H1 (cell line): ENCODE results near the gene CLCNKB.
"Not testable (repeated sequence)": the region's sequence is repeated elsewhere in the genome, so short reads cannot be mapped to it uniquely, and the experiment has no call there.

Experiments used
- CBX5 ChIP-seq: fragments of 300-800, 300-1000 bp; sonication (generic); IDR thresholded peaks from 2 replicates; pipeline ENCODE4 v1.7.1; 2016; ENCODE audit warnings: antibody characterized with exemption, low read length, low read depth
- CHD1 ChIP-seq: IDR thresholded peaks from 2 replicates; pipeline ENCODE4 v1.6.1; 2012; ENCODE audit warnings: low read depth, low read length, improper control_type of control experiment
- CHD2 ChIP-seq: IDR thresholded peaks from 2 replicates; pipeline ENCODE4 v1.6.1; 2012; ENCODE audit warnings: low read length, improper control_type of control experiment
- EZH2 ChIP-seq: fragments of 200-600 bp; sonication (generic); IDR thresholded peaks from 2 replicates; pipeline ENCODE4 v1.7.1; 2012; ENCODE audit warnings: low read depth, mild to moderate bottlenecking, moderate library complexity, low read length, inconsistent platforms; ENCODE audit not compliant: severe bottlenecking
- FOSL1 ChIP-seq: IDR thresholded peaks from 2 replicates; pipeline ENCODE4 v1.6.1; 2011; ENCODE audit warnings: mild to moderate bottlenecking, low read depth, low read length, moderate library complexity; ENCODE audit not compliant: insufficient read depth
- HDAC6 ChIP-seq: IDR thresholded peaks from one replicate; pipeline ENCODE4 v1.7.1; 2012; ENCODE audit warnings: low read depth, mild to moderate bottlenecking, inconsistent platforms, low read length, moderate library complexity
- POLR2A ChIP-seq, 2 experiments: IDR thresholded peaks; 1 replicate in 1 of 2; 2 replicates in 1 of 2; pipeline ENCODE4 v1.6.1; 2011; ENCODE audit warnings: low read depth in 2 of 2, low read length in 2 of 2, mild to moderate bottlenecking in 2 of 2; ENCODE audit errors: control extremely low read depth in 1 of 2
- POU5F1 ChIP-seq: IDR thresholded peaks from 2 replicates; pipeline ENCODE4 v1.6.1; 2011; ENCODE audit warnings: low read depth, mild to moderate bottlenecking, low read length, moderate library complexity
- RXRA ChIP-seq: IDR thresholded peaks from 2 replicates; pipeline ENCODE4 v1.6.1; 2011; ENCODE audit warnings: low read depth, mild to moderate bottlenecking, low read length, moderate library complexity; ENCODE audit not compliant: insufficient read depth
- SP1 ChIP-seq: IDR thresholded peaks from 2 replicates; pipeline ENCODE4 v1.6.1; 2011; ENCODE audit warnings: low read depth, low read length
- TCF12 ChIP-seq: IDR thresholded peaks from 2 replicates; pipeline ENCODE4 v1.6.1; 2011; ENCODE audit warnings: low read depth, mild to moderate bottlenecking, low read length
- ZNF274 ChIP-seq: IDR thresholded peaks from 2 replicates; pipeline ENCODE4 v1.7.0; 2012; ENCODE audit warnings: low read length, borderline replicate concordance; ENCODE audit errors: extremely low read depth
- TF ChIP-seq, protein P1 (sequence below), 3 experiments: IDR thresholded peaks; 1 replicate in 2 of 3; 2 replicates in 1 of 3; pipeline versions ENCODE4 v1.5.1 to v1.6.1; 2011; ENCODE audit warnings: low read length in 3 of 3, mild to moderate bottlenecking in 3 of 3, inconsistent platforms in 2 of 3, low read depth in 1 of 3, moderate library complexity in 1 of 3; ENCODE audit not compliant: insufficient read depth in 1 of 3; ENCODE audit errors: control extremely low read depth in 1 of 3
- TF ChIP-seq, protein P2 (sequence below): fragments of 300-600 bp; sonication (generic); IDR thresholded peaks from 2 replicates; pipeline ENCODE4 v1.7.1; 2012; ENCODE audit warnings: low read length, moderate library complexity, mild to moderate bottlenecking, inconsistent platforms; ENCODE audit not compliant: insufficient replicate concordance

- TF ChIP-seq, protein P1, sequence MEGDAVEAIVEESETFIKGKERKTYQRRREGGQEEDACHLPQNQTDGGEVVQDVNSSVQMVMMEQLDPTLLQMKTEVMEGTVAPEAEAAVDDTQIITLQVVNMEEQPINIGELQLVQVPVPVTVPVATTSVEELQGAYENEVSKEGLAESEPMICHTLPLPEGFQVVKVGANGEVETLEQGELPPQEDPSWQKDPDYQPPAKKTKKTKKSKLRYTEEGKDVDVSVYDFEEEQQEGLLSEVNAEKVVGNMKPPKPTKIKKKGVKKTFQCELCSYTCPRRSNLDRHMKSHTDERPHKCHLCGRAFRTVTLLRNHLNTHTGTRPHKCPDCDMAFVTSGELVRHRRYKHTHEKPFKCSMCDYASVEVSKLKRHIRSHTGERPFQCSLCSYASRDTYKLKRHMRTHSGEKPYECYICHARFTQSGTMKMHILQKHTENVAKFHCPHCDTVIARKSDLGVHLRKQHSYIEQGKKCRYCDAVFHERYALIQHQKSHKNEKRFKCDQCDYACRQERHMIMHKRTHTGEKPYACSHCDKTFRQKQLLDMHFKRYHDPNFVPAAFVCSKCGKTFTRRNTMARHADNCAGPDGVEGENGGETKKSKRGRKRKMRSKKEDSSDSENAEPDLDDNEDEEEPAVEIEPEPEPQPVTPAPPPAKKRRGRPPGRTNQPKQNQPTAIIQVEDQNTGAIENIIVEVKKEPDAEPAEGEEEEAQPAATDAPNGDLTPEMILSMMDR (IDR thresholded peaks at IDR 0.05; ENCODE audit: control extremely low read depth in 1 of 3, insufficient read depth in 1 of 3, low read depth in 1 of 3, low read length in 3 of 3): not testable (repeated sequence)
- not testable (repeated sequence) for TF ChIP-seq TCF12; SP1; FOSL1; POU5F1; POLR2A (IDR thresholded peaks at IDR 0.05; ENCODE audit: control extremely low read depth in 1 of 2, low read depth in 2 of 2, low read length in 2 of 2); CBX5; CHD1; HDAC6; EZH2; ZNF274; CHD2; RXRA
- TF ChIP-seq, protein P2, sequence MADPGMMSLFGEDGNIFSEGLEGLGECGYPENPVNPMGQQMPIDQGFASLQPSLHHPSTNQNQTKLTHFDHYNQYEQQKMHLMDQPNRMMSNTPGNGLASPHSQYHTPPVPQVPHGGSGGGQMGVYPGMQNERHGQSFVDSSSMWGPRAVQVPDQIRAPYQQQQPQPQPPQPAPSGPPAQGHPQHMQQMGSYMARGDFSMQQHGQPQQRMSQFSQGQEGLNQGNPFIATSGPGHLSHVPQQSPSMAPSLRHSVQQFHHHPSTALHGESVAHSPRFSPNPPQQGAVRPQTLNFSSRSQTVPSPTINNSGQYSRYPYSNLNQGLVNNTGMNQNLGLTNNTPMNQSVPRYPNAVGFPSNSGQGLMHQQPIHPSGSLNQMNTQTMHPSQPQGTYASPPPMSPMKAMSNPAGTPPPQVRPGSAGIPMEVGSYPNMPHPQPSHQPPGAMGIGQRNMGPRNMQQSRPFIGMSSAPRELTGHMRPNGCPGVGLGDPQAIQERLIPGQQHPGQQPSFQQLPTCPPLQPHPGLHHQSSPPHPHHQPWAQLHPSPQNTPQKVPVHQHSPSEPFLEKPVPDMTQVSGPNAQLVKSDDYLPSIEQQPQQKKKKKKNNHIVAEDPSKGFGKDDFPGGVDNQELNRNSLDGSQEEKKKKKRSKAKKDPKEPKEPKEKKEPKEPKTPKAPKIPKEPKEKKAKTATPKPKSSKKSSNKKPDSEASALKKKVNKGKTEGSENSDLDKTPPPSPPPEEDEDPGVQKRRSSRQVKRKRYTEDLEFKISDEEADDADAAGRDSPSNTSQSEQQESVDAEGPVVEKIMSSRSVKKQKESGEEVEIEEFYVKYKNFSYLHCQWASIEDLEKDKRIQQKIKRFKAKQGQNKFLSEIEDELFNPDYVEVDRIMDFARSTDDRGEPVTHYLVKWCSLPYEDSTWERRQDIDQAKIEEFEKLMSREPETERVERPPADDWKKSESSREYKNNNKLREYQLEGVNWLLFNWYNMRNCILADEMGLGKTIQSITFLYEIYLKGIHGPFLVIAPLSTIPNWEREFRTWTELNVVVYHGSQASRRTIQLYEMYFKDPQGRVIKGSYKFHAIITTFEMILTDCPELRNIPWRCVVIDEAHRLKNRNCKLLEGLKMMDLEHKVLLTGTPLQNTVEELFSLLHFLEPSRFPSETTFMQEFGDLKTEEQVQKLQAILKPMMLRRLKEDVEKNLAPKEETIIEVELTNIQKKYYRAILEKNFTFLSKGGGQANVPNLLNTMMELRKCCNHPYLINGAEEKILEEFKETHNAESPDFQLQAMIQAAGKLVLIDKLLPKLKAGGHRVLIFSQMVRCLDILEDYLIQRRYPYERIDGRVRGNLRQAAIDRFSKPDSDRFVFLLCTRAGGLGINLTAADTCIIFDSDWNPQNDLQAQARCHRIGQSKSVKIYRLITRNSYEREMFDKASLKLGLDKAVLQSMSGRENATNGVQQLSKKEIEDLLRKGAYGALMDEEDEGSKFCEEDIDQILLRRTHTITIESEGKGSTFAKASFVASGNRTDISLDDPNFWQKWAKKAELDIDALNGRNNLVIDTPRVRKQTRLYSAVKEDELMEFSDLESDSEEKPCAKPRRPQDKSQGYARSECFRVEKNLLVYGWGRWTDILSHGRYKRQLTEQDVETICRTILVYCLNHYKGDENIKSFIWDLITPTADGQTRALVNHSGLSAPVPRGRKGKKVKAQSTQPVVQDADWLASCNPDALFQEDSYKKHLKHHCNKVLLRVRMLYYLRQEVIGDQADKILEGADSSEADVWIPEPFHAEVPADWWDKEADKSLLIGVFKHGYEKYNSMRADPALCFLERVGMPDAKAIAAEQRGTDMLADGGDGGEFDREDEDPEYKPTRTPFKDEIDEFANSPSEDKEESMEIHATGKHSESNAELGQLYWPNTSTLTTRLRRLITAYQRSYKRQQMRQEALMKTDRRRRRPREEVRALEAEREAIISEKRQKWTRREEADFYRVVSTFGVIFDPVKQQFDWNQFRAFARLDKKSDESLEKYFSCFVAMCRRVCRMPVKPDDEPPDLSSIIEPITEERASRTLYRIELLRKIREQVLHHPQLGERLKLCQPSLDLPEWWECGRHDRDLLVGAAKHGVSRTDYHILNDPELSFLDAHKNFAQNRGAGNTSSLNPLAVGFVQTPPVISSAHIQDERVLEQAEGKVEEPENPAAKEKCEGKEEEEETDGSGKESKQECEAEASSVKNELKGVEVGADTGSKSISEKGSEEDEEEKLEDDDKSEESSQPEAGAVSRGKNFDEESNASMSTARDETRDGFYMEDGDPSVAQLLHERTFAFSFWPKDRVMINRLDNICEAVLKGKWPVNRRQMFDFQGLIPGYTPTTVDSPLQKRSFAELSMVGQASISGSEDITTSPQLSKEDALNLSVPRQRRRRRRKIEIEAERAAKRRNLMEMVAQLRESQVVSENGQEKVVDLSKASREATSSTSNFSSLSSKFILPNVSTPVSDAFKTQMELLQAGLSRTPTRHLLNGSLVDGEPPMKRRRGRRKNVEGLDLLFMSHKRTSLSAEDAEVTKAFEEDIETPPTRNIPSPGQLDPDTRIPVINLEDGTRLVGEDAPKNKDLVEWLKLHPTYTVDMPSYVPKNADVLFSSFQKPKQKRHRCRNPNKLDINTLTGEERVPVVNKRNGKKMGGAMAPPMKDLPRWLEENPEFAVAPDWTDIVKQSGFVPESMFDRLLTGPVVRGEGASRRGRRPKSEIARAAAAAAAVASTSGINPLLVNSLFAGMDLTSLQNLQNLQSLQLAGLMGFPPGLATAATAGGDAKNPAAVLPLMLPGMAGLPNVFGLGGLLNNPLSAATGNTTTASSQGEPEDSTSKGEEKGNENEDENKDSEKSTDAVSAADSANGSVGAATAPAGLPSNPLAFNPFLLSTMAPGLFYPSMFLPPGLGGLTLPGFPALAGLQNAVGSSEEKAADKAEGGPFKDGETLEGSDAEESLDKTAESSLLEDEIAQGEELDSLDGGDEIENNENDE: not testable (repeated sequence)
Observed at GRCh38 chr1:16039871-16040270, 3.7 kb upstream of the CLCNKB start.
